ENCODE results near the gene ZNF106.

DNA sequence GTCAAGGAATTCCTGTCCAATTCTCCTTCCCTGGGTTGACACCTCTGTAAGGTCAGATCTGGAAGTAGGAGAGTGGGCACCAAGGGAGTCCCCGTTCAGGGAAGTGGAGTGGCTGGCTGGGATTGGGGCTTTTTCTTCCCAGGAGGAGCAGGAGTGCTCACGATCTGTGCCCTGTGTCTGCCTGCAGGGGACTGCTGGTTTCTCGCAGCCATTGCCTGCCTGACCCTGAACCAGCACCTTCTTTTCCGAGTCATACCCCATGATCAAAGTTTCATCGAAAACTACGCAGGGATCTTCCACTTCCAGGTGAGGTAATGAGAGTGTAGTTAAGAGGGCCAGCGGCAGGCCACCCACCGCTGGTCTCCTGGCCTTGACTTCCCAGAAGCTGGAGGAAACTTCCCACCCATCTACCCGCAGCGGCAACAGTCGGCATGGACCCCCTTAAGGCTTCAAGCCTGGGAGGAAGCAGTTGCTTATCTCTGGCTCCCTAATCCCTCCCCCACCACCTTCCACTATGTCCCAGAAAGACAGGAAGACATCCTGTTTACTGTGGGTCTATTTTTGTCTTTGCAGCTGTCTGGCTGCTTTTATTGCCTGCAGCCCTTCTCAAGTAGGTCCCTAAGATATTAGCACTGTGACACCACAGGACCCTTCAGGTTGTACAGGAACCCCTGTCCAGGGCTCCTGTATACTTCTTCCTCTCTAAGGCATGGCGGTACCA, 104.8 kb downstream of the ZNF106 start:
- TF ChIP-seq YY1 (IDR thresholded peaks at IDR 0.05; ENCODE audit: insufficient read depth, insufficient read length) (no peak), SUZ12 (IDR thresholded peaks at IDR 0.05; ENCODE audit: extremely low read depth, insufficient read depth, insufficient read length) (no peak)

Measured in NT2/D1 (cell line).